K562 (cell line): ENCODE measurements around the gene PIK3AP1. TPM values are rescaled to one million over a fixed set of nuclear protein-coding genes. Genes with fewer than 3 reads are reported as not detected.

Experiments used
- ATAC-seq: fragments of 200-7000 bp; cut with Tn5 transposase; 3 replicates; pipeline ENCODE4 v1.9.1; 2020; ENCODE audit warnings: moderate library complexity
- BruUV-seq: library from RNA; stranded (reverse); fragments of 400-500 nt; replicated peaks from 2 replicates; lab custom pipeline; 2021; lab: Mats Ljungman, UMichigan
- CTCF ChIA-PET: fragments of 300-600 bp; formaldehyde crosslinking; extraction: SDS; loops from one replicate; lab custom pipeline; 2021; ENCODE audit warnings: low intra/inter-chr PET ratio; lab: Yijun Ruan, JAX
- POLR2A ChIA-PET: fragments of 300-600, 350-650 bp; sonication (Branson Sonifier 250); formaldehyde crosslinking; extraction: SDS; loops from one replicate; lab custom pipeline; 2021; ENCODE audit warnings: antibody characterized with exemption, inconsistent platforms; lab: Yijun Ruan, JAX
- DNase-seq, 4 experiments: peaks; one replicate each; pipeline versions ENCODE4 v3.0.0 to v3.0.0-alpha.2; 2011 to 2018; ENCODE audit warnings: low spot score in 3 of 4, mixed read lengths in 3 of 4; ENCODE audit errors: extremely low read depth in 1 of 4
- FAIRE-seq: peaks from 2 replicates; lab custom pipeline; 2011; peaks lifted over from hg19 to GRCh38; lab: Jason Lieb, UNC
- H2AFZ ChIP-seq: 2 replicates; pipeline ENCODE4 v1.6.0; 2011; ENCODE audit warnings: low read depth, low read length, control low read depth, inconsistent platforms
- H3K27ac ChIP-seq: fragments of 200-600 bp; 3 replicates; pipeline ENCODE4 v1.8.0; 2011; ENCODE audit warnings: low read depth, mild to moderate bottlenecking, control low read depth, inconsistent platforms, low read length, moderate library complexity, mixed read lengths; ENCODE audit errors: extremely low read depth
- H3K27me3 ChIP-seq, 2 experiments: fragments of 300-600 bp in 1 of 2; 2 replicates in 1 of 2; 3 replicates in 1 of 2; pipeline versions ENCODE4 v1.6.0 to v1.8.0; 2011; ENCODE audit warnings: inconsistent platforms in 2 of 2, low read length in 2 of 2, mild to moderate bottlenecking in 1 of 2, mixed read lengths in 1 of 2, moderate library complexity in 1 of 2; ENCODE audit not compliant: control insufficient read depth in 2 of 2, insufficient read depth in 2 of 2
- H3K36me3 ChIP-seq: fragments of 300-600 bp; 3 replicates; pipeline ENCODE4 v1.8.0; 2011; ENCODE audit warnings: mild to moderate bottlenecking, low read length, inconsistent platforms; ENCODE audit not compliant: control insufficient read depth, insufficient read depth
- H3K4me1 ChIP-seq, 2 experiments: fragments of 200-600 bp in 1 of 2; replicated peaks in 1 of 2; 2 replicates in 1 of 2; 3 replicates in 1 of 2; pipeline versions ENCODE4 v1.5.1 to v1.8.0; 2011; ENCODE audit warnings: inconsistent platforms in 2 of 2, low read length in 2 of 2, mild to moderate bottlenecking in 1 of 2, mixed read lengths in 1 of 2, moderate library complexity in 1 of 2; ENCODE audit not compliant: control insufficient read depth in 2 of 2, insufficient read depth in 2 of 2
- H3K4me2 ChIP-seq: 2 replicates; pipeline ENCODE4 v1.6.1; 2011; ENCODE audit warnings: low read length, control low read depth, inconsistent platforms, mixed read lengths; ENCODE audit not compliant: insufficient read depth
- H3K4me3 ChIP-seq: fragments of 200-600 bp; sonication (generic), shearing (Covaris generic); 2 replicates; pipeline ENCODE4 v1.5.1; 2016; ENCODE audit warnings: control low read depth, inconsistent platforms
- H3K79me2 ChIP-seq: fragments of 200-600 bp; 3 replicates; pipeline ENCODE4 v1.8.0; 2011; ENCODE audit warnings: low read length, inconsistent platforms; ENCODE audit not compliant: control insufficient read depth, insufficient read depth
- H3K9ac ChIP-seq, 2 experiments: 2 replicates each; pipeline versions ENCODE4 v1.6.0 to v1.6.1; 2011; ENCODE audit warnings: low read depth in 2 of 2, low read length in 2 of 2, control low read depth in 1 of 2, inconsistent platforms in 1 of 2, mild to moderate bottlenecking in 1 of 2, mixed read lengths in 1 of 2; ENCODE audit not compliant: insufficient read depth in 1 of 2
- H3K9me1 ChIP-seq: one replicate; pipeline ENCODE4 v1.6.0; 2011; ENCODE audit warnings: inconsistent platforms, mild to moderate bottlenecking, low read length, moderate library complexity; ENCODE audit not compliant: control insufficient read depth, insufficient read depth
- H3K9me3 ChIP-seq: replicated peaks from 2 replicates; pipeline ENCODE4 v1.5.1; 2011; ENCODE audit warnings: low read depth, low read length, inconsistent platforms; ENCODE audit not compliant: control insufficient read depth, insufficient read depth
- H4K20me1 ChIP-seq: replicated peaks from 2 replicates; pipeline ENCODE4 v1.6.1; 2011; ENCODE audit warnings: low read length, inconsistent platforms, mixed read lengths; ENCODE audit not compliant: control insufficient read depth, insufficient read depth
- CLOCK ChIP-seq: fragments of 250-450 bp; sonication (Bioruptor Pico); IDR thresholded peaks from 2 replicates; pipeline ENCODE4 v1.4.0; 2020; ENCODE audit warnings: mild to moderate bottlenecking, moderate library complexity, borderline replicate concordance
- HMBOX1 ChIP-seq: sonication (generic); IDR thresholded peaks from 2 replicates; pipeline ENCODE4 v1.6.1; 2016
- KLF13 ChIP-seq: fragments of 450-650 bp; IDR thresholded peaks from 2 replicates; pipeline ENCODE4 v1.6.1; 2016; ENCODE audit warnings: missing genetic modification characterization, low read depth, mild to moderate bottlenecking, missing compliant biosample characterization, moderate library complexity, borderline replicate concordance
- MED1 ChIP-seq: sonication (generic); formaldehyde crosslinking; IDR thresholded peaks from 2 replicates; pipeline ENCODE4 v1.8.1; 2023; ENCODE audit warnings: missing genetic modification reagents, borderline replicate concordance
- NCOA4 ChIP-seq: fragments of 450-650 bp; IDR thresholded peaks from 2 replicates; pipeline ENCODE4 v1.6.1; 2018; ENCODE audit warnings: mild to moderate bottlenecking; ENCODE audit not compliant: partially characterized antibody
- SRF ChIP-seq, 2 experiments: fragments of 250-450, 450-650 bp in 1 of 2; sonication (Bioruptor Pico) in 1 of 2; sonication (generic) in 1 of 2; formaldehyde crosslinking; IDR thresholded peaks; 2 replicates each; pipeline versions ENCODE4 v1.5.0 to v1.5.1; 2020 to 2022; ENCODE audit warnings: mild to moderate bottlenecking in 1 of 2, missing genetic modification reagents in 1 of 2
- USF2 ChIP-seq: sonication (generic); formaldehyde crosslinking; IDR thresholded peaks from 2 replicates; pipeline ENCODE4 v1.5.0; 2020; ENCODE audit warnings: missing genetic modification reagents
- ZNF512 ChIP-seq: IDR thresholded peaks from 2 replicates; pipeline ENCODE4 v1.6.1; 2016; ENCODE audit warnings: missing genetic modification characterization, missing compliant biosample characterization
- WGBS: fragments of 100-300 bp; shearing (Covaris generic); methylation state at CpG from one replicate; pipeline ENCODE4 v1.1.6; 2016; ENCODE audit warnings: low coverage, mixed read lengths; ENCODE audit not compliant: insufficient coverage; ENCODE audit errors: missing lambda C conversion rate; 5-methylcytosine and 5-hydroxymethylcytosine counted together
- in situ Hi-C: fragments of 300-500 bp; cut with MboI; formaldehyde crosslinking; loops from 4 replicates; pipeline ENCODE4 v1.15.0; 2018; ENCODE audit warnings: inconsistent platforms, mixed read lengths
- intact Hi-C: fragments of 100-400 bp; cut with micrococcal nuclease; formaldehyde crosslinking; loops from 2 replicates; pipeline ENCODE4 v1.14.2; 2022
- polyA plus RNA-seq, 8 experiments: library from polyadenylated mRNA; depleted of rRNA in 4 of 8; stranded (reverse) in 5 of 8; unstranded in 3 of 8; fragments of >200 nt; fragmentation: Nextera tagmentation in 2 of 8; fragmentation: Illumina TruSeq in 1 of 8; extraction: Ambion mirVana in 2 of 8; extraction: Trizol in 1 of 8; gene quantifications; 2 replicates each; pipeline versions ENCODE4 v1.2.1 to v1.2.3, GENCODE V29; 2011 to 2014; ENCODE audit warnings: inconsistent platforms in 1 of 8, missing spikeins in 1 of 8
- total RNA-seq, 7 experiments: library from RNA; depleted of rRNA in 6 of 7; stranded (reverse); fragments of >200 nt in 6 of 7; fragmentation: Illumina TruSeq in 2 of 7; extraction: Trizol in 2 of 7; gene quantifications; 2 replicates each; pipeline versions ENCODE4 v1.2.1 to v1.2.3, GENCODE V29; 2011 to 2021; ENCODE audit warnings: low replicate concordance in 1 of 7

The PIK3AP1 gene
- total and polyA plus RNA-seq, 9 of the 15 experiments (the other 6 are each of a cell fraction or from before 2014, with no cell fraction given) = 0.20 to 2.4 (median 1.4) TPM

GRCh38 chr10:96642530-96642929 is 77.8 kb downstream of the PIK3AP1 start:
- H3K4me1 ChIP-seq = peaks cover 0 to 3% of the 10 kb centered on the region in 2 experiments; a peak in 2 of 5 replicates
- H3K4me3 ChIP-seq = no peak overlapping the region
- intact Hi-C loops = loop anchor here (2.0 to 10.0 kb wide), 4 partner anchors 50 to 382 kb away; no protein-coding TSS in a partner anchor
- no peak overlapping the region for H3K27ac ChIP-seq
- FAIRE-seq = no peak
- no peaks in the 10 kb centered on the region for H3K36me3 ChIP-seq
- H3K9me3 ChIP-seq = no peaks in the 10 kb centered on the region
- H3K9ac ChIP-seq = no peak overlapping the region
- TF ChIP-seq USF2 (CRISPR knock-in tag) = no peak
- TF ChIP-seq CLOCK (CRISPR knock-in tag) = no peak
- TF ChIP-seq ZNF512 (tag) = peak; percentile 69
- TF ChIP-seq HMBOX1 = no peak
- TF ChIP-seq KLF13 = no peak
- TF ChIP-seq MED1 (CRISPR knock-in tag) = no peak
- no peak for TF ChIP-seq SRF (CRISPR knock-in tag; IDR thresholded peaks at IDR 0.05)
- no peak for TF ChIP-seq NCOA4
- TF ChIP-seq, all 486 proteins: peak for 1
- DNase-seq = no peak
- Histone ChIP-seq H3K79me2 (no peaks in the 10 kb centered on the region), H3K27me3 (peaks cover 0 to 4% of the 10 kb centered on the region in 2 experiments; a peak in 1 of 5 replicates), H2AFZ (no peak overlapping the region), H4K20me1 (no peaks in the 10 kb centered on the region), H3K9me1 (no peaks in the 10 kb centered on the region), H3K4me2 (no peak overlapping the region)
- ATAC-seq = no peak
- ChIA-PET POLR2A (interaction anchor here (1.4 kb wide), 1 partner anchor 187 kb away, joined by 3 read pairs; no protein-coding TSS in a partner anchor), CTCF (interaction anchor here (0.7 to 1.1 kb wide), 3 partner anchors 23 to 391 kb away, joined by 3 to 5 read pairs (median 3); no protein-coding TSS in a partner anchor)
- in situ Hi-C loops = loop anchor here (5.0 to 10.0 kb wide), 3 partner anchors 100 to 392 kb away; no protein-coding TSS in a partner anchor
- 0% methylated on average over 3 of the region's 3 CpGs for WGBS
- no TSS peak for BruUV-seq
